HepG2 (cell line): ENCODE data around the gene FRMD4B. TPM values are rescaled to one million over a fixed set of nuclear protein-coding genes. Genes with fewer than 3 reads are reported as not detected.

Experiments
- ATAC-seq: fragments of 200-7000 bp; cut with Tn5 transposase; 3 replicates; pipeline ENCODE4 v1.9.1; 2020; ENCODE audit warnings: mild to moderate bottlenecking, moderate library complexity
- BruUV-seq: library from RNA; stranded (reverse); fragments of 400-500 nt; replicated peaks from 2 replicates; lab custom pipeline; 2021; lab: Mats Ljungman, UMichigan
- CTCF ChIA-PET: fragments of 300-600 bp; formaldehyde crosslinking; extraction: SDS; loops from one replicate; lab custom pipeline; 2021; ENCODE audit warnings: low total read pairs, inconsistent platforms, low intra/inter-chr PET ratio; lab: Yijun Ruan, JAX
- POLR2A ChIA-PET: fragments of 350-600 bp; sonication (Branson Sonifier 250); formaldehyde crosslinking; loops from one replicate; lab custom pipeline; 2020; ENCODE audit warnings: antibody characterized with exemption, inconsistent platforms; lab: Yijun Ruan, JAX
- DNase-seq: peaks from one replicate; pipeline ENCODE4 v3.0.0-alpha.2; 2015; ENCODE audit warnings: low spot score
- FAIRE-seq: peaks from 3 replicates; lab custom pipeline; 2011; peaks lifted over from hg19 to GRCh38; lab: Jason Lieb, UNC
- H2AFZ ChIP-seq: one replicate; pipeline ENCODE4 v1.6.1; 2011; ENCODE audit warnings: low read length, inconsistent platforms
- H3K27ac ChIP-seq: fragments of 300-600 bp; 3 replicates; pipeline ENCODE4 v1.8.0; 2011; ENCODE audit warnings: mixed run types, mild to moderate bottlenecking, mixed read lengths, low read length, inconsistent platforms; ENCODE audit not compliant: insufficient read depth; ENCODE audit errors: extremely low read length
- H3K27me3 ChIP-seq, 2 experiments: fragments of 200-600 bp in 1 of 2; 2 replicates in 1 of 2; 3 replicates in 1 of 2; pipeline versions ENCODE4 v1.6.0 to v1.8.0; 2011; ENCODE audit warnings: low read length in 2 of 2, mild to moderate bottlenecking in 2 of 2, moderate library complexity in 2 of 2, inconsistent platforms in 1 of 2; ENCODE audit not compliant: insufficient read depth in 2 of 2, control insufficient read depth in 1 of 2
- H3K36me3 ChIP-seq, 2 experiments: fragments of 200-600 bp in 1 of 2; replicated peaks in 1 of 2; 2 replicates in 1 of 2; 3 replicates in 1 of 2; pipeline versions ENCODE4 v1.5.1 to v1.8.0; 2011; ENCODE audit warnings: low read length in 2 of 2, inconsistent platforms in 1 of 2; ENCODE audit not compliant: insufficient read depth in 2 of 2, control insufficient read depth in 1 of 2
- H3K4me1 ChIP-seq: 2 replicates; pipeline ENCODE4 v1.5.1; 2012; ENCODE audit warnings: low read length, inconsistent platforms; ENCODE audit not compliant: insufficient read depth
- H3K4me2 ChIP-seq: 2 replicates; pipeline ENCODE4 v1.6.0; 2011; ENCODE audit warnings: low read depth, low read length, inconsistent platforms
- H3K4me3 ChIP-seq, 3 experiments: fragments of 200-600 bp in 1 of 3; sonication (generic), shearing (Covaris generic) in 1 of 3; replicated peaks in 1 of 3; 2 replicates each; pipeline ENCODE4 v1.5.1; 2011 to 2016; ENCODE audit warnings: low read length in 3 of 3, inconsistent platforms in 2 of 3, low read depth in 2 of 3, mild to moderate bottlenecking in 2 of 3, control low read depth in 1 of 3, mixed read lengths in 1 of 3; ENCODE audit not compliant: insufficient read depth in 1 of 3
- H3K79me2 ChIP-seq: one replicate; pipeline ENCODE4 v1.6.1; 2011; ENCODE audit warnings: low read length, inconsistent platforms; ENCODE audit not compliant: insufficient read depth
- H3K9ac ChIP-seq: 2 replicates; pipeline ENCODE4 v1.6.0; 2011; ENCODE audit warnings: mild to moderate bottlenecking, low read depth, low read length, inconsistent platforms; ENCODE audit not compliant: insufficient read depth
- H3K9me3 ChIP-seq: 2 replicates; pipeline ENCODE4 v1.5.1; 2012; ENCODE audit warnings: mild to moderate bottlenecking, low read length
- H4K20me1 ChIP-seq: 2 replicates; pipeline ENCODE4 v1.6.0; 2011; ENCODE audit warnings: inconsistent platforms, mild to moderate bottlenecking, low read length, moderate library complexity; ENCODE audit not compliant: insufficient read depth
- ETV6 ChIP-seq: sonication (generic); formaldehyde crosslinking; conservative IDR thresholded peaks from 2 replicates; pipeline ENCODE4 v1.4.0; 2020; ENCODE audit warnings: missing genetic modification reagents
- FLYWCH1 ChIP-seq: sonication (generic); formaldehyde crosslinking; IDR thresholded peaks from 2 replicates; pipeline ENCODE4 v1.8.1; 2023; ENCODE audit warnings: mild to moderate bottlenecking, missing genetic modification reagents
- FOXK2 ChIP-seq: fragments of 450-650 bp; IDR thresholded peaks from 2 replicates; pipeline ENCODE4 v1.6.1; 2016
- HNF1A ChIP-seq, 2 experiments: sonication (generic) in 1 of 2; formaldehyde crosslinking in 1 of 2; IDR thresholded peaks; 2 replicates each; pipeline versions ENCODE4 v1.4.0 to v1.6.1; 2016 to 2020; ENCODE audit warnings: borderline replicate concordance in 1 of 2, low read depth in 1 of 2, mild to moderate bottlenecking in 1 of 2, missing genetic modification reagents in 1 of 2
- RXRB ChIP-seq: IDR thresholded peaks from 2 replicates; pipeline ENCODE4 v1.6.1; 2016; ENCODE audit warnings: borderline replicate concordance, missing genetic modification reagents, missing compliant biosample characterization
- ZFP37 ChIP-seq: sonication (generic); formaldehyde crosslinking; IDR thresholded peaks from 2 replicates; pipeline ENCODE4 v1.4.0; 2020; ENCODE audit warnings: missing genetic modification reagents, borderline replicate concordance
- ZMYM2 ChIP-seq: sonication (generic); formaldehyde crosslinking; IDR thresholded peaks from 2 replicates; pipeline ENCODE4 v1.8.0; 2022; ENCODE audit warnings: mild to moderate bottlenecking, missing genetic modification reagents
- WGBS: methylation state at CpG from one replicate; pipeline ENCODE4 v1.1.6; 2017; ENCODE audit warnings: low lambda C conversion rate; 5-methylcytosine and 5-hydroxymethylcytosine counted together
- in situ Hi-C: cut with HindIII; loops from 2 replicates; pipeline ENCODE4 v1.10.0; 2017; ENCODE audit warnings: low pct_unique_long_range_greater_than_20kb; ENCODE audit not compliant: extremely low pct_ligation_motif_present
- intact Hi-C: fragments of 100-400 bp; cut with micrococcal nuclease; formaldehyde crosslinking; loops from one replicate; pipeline ENCODE4 v1.10.0; 2022; ENCODE audit not compliant: unreplicated experiment
- polyA plus RNA-seq, 8 experiments: library from polyadenylated mRNA; depleted of rRNA in 3 of 8; stranded (reverse) in 7 of 8; unstranded in 1 of 8; fragments of >200 nt; fragmentation: Illumina TruSeq in 4 of 8; extraction: Trizol in 4 of 8; gene quantifications; 2 replicates each; pipeline versions ENCODE4 v1.2.1 to v1.2.3, GENCODE V29; 2011 to 2016; ENCODE audit warnings: low read depth in 4 of 8, missing spikeins in 1 of 8, mixed read lengths in 1 of 8; ENCODE audit not compliant: insufficient read depth in 1 of 8
- total RNA-seq, 5 experiments: library from RNA; depleted of rRNA; stranded (reverse); fragments of >200 nt; fragmentation: Illumina TruSeq; extraction: Trizol; gene quantifications; 2 replicates each; pipeline ENCODE4 v1.2.3, GENCODE V29; 2016; ENCODE audit warnings: low read depth in 1 of 5
- TF ChIP-seq, protein P1 (sequence below): sonication (generic); formaldehyde crosslinking; conservative IDR thresholded peaks from 2 replicates; pipeline ENCODE4 v1.4.0; 2020; ENCODE audit warnings: mild to moderate bottlenecking, missing genetic modification reagents, moderate library complexity

The FRMD4B gene
- total and polyA plus RNA-seq, 2 of the 13 experiments (the other 11 are each of a cell fraction or from before 2014, with no cell fraction given): 3.0 to 3.3 TPM

- WGBS: 0% methylated on average over 5 of the region's 5 CpGs
- no peak for FAIRE-seq
- TF ChIP-seq ZFP37: no peak
- TF ChIP-seq, protein P1, sequence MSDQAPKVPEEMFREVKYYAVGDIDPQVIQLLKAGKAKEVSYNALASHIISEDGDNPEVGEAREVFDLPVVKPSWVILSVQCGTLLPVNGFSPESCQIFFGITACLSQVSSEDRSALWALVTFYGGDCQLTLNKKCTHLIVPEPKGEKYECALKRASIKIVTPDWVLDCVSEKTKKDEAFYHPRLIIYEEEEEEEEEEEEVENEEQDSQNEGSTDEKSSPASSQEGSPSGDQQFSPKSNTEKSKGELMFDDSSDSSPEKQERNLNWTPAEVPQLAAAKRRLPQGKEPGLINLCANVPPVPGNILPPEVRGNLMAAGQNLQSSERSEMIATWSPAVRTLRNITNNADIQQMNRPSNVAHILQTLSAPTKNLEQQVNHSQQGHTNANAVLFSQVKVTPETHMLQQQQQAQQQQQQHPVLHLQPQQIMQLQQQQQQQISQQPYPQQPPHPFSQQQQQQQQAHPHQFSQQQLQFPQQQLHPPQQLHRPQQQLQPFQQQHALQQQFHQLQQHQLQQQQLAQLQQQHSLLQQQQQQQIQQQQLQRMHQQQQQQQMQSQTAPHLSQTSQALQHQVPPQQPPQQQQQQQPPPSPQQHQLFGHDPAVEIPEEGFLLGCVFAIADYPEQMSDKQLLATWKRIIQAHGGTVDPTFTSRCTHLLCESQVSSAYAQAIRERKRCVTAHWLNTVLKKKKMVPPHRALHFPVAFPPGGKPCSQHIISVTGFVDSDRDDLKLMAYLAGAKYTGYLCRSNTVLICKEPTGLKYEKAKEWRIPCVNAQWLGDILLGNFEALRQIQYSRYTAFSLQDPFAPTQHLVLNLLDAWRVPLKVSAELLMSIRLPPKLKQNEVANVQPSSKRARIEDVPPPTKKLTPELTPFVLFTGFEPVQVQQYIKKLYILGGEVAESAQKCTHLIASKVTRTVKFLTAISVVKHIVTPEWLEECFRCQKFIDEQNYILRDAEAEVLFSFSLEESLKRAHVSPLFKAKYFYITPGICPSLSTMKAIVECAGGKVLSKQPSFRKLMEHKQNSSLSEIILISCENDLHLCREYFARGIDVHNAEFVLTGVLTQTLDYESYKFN (CRISPR knock-in tag): no peak
- TF ChIP-seq FOXK2: no peak
- TF ChIP-seq ETV6 (CRISPR knock-in tag): no peak
- no peak for TF ChIP-seq ZMYM2 (CRISPR knock-in tag)
- no peak for TF ChIP-seq HNF1A (IDR thresholded peaks at IDR 0.05; ENCODE audit: low read depth)
- no peak for TF ChIP-seq HNF1A (CRISPR knock-in tag; IDR thresholded peaks at IDR 0.05; ENCODE audit: borderline replicate concordance)
- no peak for TF ChIP-seq RXRB (CRISPR knock-in tag)
- no peak for TF ChIP-seq FLYWCH1 (CRISPR knock-in tag)
- no peaks in the 10 kb centered on the region for H4K20me1 ChIP-seq
- no peak overlapping the region for H3K27ac ChIP-seq
- in situ Hi-C loops: loop anchor here (25.0 kb wide), 1 partner anchor 255 kb away; no protein-coding TSS in a partner anchor
- intact Hi-C loops: no loop called here
- BruUV-seq: no TSS peak
- H3K9me3 ChIP-seq: no peaks in the 10 kb centered on the region
- H3K9ac ChIP-seq: no peak overlapping the region
- no peak overlapping the region for H2AFZ ChIP-seq
- H3K79me2 ChIP-seq: no peaks in the 10 kb centered on the region
- H3K4me2 ChIP-seq: no peak overlapping the region
- H3K4me3 ChIP-seq: no peak overlapping the region
- H3K36me3 ChIP-seq: no peaks in the 10 kb centered on the region
- no peak for DNase-seq
- ATAC-seq: no peak
- ChIA-PET CTCF (no interaction called here), POLR2A (no interaction called here)
- no peaks in the 10 kb centered on the region for H3K4me1 ChIP-seq
- no peaks in the 10 kb centered on the region; a peak in 1 of 5 replicates for H3K27me3 ChIP-seq
Measured at GRCh38 chr3:69417541-69418078, 31.7 kb upstream of the FRMD4B start.
